GM12875 (cell line): ENCODE results near the gene KRT5.
A peak's percentile ranks its signal among the peaks of the same experiment; 100 is the strongest.

Source experiments
- H3K4me3 ChIP-seq: one replicate; pipeline ENCODE4 v1.5.1; 2011; ENCODE audit warnings: low read depth, low read length, control low read depth
- TF ChIP-seq, protein P1 (sequence below): IDR thresholded peaks from 2 replicates; pipeline ENCODE4 v1.5.1; 2011; ENCODE audit warnings: low read depth, mild to moderate bottlenecking, control low read depth, inconsistent platforms, low read length, moderate library complexity, borderline replicate concordance; ENCODE audit not compliant: insufficient read depth

Gene KRT5

DNA sequence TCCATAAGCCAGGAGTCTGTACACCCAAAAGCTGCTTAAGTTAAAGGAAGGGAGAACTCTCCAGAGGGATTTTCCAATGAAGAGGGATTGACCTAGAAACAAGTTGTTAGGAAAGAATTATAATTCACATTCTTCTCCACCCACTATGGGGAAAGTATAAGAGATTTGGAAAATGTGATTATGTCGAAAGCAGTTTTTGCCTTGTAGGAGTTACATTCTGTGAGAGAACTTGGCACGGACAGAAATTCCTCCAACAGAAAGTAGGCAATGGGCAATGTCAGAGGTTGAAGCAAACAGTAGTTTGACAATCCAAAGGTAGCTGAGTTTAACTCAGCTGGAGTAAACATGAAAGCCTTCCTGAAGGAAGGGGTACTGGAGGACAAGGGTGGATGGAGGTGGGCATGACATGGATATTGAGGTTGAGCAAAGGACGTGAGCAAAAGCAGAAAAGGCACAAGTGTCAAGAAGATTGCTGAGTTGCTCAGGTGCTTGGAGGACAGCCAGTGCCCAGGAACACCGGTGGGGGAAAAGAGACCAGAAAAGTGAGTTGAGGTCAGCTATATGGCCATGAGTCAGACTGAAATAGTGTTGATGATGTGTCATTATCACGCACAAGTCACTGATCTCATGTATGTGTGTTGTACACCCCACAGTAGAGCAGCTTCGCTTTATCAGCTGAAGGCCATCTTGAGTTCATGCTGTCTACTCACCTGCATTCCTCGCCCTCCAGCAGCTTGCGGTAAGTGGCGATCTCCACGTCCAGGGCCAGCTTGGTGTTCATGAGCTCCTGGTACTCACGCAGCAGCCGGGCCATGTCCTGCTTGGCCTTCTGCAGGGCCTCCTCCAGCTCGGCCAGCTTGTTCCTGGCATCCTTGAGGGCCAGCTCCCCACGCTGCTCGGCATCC, 4.0 kb downstream of the KRT5 start:
- TF ChIP-seq, protein P1, sequence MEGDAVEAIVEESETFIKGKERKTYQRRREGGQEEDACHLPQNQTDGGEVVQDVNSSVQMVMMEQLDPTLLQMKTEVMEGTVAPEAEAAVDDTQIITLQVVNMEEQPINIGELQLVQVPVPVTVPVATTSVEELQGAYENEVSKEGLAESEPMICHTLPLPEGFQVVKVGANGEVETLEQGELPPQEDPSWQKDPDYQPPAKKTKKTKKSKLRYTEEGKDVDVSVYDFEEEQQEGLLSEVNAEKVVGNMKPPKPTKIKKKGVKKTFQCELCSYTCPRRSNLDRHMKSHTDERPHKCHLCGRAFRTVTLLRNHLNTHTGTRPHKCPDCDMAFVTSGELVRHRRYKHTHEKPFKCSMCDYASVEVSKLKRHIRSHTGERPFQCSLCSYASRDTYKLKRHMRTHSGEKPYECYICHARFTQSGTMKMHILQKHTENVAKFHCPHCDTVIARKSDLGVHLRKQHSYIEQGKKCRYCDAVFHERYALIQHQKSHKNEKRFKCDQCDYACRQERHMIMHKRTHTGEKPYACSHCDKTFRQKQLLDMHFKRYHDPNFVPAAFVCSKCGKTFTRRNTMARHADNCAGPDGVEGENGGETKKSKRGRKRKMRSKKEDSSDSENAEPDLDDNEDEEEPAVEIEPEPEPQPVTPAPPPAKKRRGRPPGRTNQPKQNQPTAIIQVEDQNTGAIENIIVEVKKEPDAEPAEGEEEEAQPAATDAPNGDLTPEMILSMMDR, result no peak
- no peak overlapping the region for H3K4me3 ChIP-seq

DNA sequence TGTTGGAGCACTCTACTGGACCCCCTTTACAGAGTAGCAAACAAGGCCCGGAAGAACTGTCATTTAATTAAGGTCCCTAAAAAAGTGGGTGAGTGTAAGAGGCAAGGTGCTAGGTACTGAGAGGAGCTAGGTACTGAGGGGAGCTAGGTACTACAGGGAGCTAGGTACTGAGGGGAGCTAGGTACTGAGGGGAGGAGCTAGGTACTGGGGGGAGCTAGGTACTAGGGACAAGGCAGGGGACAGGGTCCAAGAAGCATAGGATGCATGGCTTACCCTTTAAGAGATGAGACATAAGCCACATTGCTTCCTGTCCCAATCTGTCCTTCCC, 4.9 kb downstream of the KRT5 start:
- no peak overlapping the region for H3K4me3 ChIP-seq
- TF ChIP-seq, protein P1, result no peak

DNA sequence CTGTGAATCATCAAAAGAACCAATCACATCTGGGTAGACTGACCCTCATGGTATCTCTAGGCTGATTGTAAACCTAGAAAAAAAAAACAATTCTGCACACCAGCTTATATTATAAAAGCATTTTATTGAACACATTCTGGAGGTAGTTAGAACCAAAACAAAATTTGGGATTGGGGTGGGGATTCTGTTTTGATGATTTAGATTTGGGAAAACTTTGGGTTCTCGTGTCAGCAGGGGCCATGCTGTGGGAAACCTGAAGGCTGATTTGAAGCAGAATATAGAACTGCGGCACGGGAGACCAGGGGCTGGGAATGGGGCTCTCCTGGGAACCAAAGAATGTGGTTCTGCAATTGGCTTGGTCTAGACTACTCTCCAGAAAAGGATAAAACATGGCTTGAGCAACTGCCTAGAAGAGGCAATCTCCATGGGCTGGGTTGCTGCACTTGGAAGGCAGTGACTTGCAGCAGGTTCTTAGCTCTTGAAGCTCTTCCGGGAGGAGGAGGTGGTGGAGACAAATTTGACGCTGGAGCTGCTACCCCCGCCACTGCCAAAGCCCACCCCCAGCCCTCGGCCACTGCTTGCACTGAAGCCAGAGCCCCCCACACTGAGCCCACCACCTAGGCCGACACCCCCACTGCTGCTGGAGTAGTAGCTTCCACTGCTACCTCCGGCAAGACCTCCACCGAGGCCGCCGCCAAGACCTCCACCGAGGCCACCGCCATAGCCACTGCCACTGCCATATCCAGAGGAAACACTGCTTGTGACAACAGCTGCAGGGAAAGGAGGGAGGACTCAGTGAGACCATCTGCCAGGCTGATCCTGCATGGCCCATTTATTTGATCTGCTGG, 5.5 kb downstream of the KRT5 start:
- H3K4me3 ChIP-seq, result no peak overlapping the region

DNA sequence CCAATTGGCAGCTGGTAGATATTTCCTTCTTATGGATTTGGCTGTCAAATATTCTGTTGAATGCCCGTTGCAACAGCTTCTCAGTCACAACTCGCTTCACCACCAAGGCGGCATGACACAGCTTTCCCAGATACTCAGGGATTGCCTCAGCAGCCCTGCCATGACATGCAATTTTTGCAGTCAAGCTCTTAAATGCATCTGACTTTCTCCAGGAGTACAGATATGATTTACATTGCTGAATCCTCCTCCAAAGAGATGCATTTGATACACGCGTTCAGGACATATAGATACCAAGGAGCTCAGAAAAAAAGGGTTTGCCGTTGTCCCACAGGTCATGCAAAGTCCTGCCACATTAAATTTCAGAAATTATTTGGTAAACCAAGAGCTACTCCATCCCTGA, 6.5 kb downstream of the KRT5 start:
- TF ChIP-seq, protein P1, result no peak
- H3K4me3 ChIP-seq, result no peak overlapping the region

More for the DNA sequence above, 5.5 kb downstream of the KRT5 start:
- TF ChIP-seq, protein P1, result no peak

DNA sequence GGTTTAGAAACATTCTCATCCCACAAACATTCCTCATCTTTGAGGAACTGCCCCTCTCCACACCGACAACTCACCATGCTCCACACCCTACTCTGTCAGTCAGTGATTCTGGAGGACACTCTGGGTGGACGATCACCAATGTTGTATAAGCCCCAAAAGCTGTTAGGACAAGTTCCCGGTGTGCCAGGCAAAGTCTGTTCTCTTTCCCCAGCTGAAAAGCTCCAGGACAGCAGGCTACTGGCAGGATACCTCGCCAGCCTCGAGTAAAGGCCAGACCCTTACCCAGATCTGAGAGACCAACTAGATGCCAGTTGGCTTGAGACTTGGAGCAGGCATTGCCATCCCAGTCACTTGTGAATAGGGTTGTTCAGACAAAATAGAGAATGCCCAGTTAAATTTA, 12.0 kb downstream of the KRT5 start:
- TF ChIP-seq, protein P1, result no peak
- H3K4me3 ChIP-seq, result no peak overlapping the region

DNA sequence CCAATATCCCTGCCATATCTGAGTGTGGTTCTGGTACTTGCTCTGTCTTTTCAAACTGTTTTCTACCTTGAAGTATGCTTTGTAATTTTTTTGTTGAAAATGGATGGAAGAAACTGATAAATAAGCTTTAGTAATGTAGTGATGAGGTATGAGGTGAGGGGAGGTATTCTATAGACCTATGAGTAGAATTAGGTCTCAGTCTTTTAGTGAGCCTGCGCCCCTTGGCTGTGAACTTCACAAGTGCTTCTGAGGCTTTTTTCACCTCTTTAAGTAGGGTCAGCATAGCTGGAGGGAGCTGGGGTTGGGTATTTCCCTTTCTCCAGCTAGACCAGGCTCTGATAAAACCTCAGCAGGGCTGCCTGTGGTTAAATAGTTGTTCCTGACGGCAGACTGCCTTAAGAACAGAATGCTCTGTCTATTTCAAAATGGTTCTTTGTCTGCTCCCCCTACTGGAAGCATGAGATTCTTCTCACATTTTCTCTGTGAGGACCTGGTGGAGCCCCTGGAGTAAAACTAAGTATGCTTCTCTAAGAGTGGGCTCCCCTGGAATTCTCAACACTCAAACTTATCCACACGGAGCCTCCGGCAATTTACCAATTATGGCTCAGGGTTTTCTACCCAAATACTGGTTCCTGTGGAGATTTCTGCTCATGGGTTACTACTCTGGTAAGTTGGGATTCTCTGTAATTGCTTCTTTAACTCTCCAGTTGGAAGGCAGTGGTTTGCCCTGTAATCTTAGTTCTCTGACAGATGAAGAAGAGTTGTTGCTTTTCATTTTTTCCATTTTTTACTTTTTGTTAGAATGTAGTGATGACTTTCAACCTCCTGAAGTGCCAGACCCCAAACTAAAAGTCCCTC, 13.1 kb downstream of the KRT5 start:
- TF ChIP-seq, protein P1, result peak; percentile 45; the same call in 1 of the 2 replicates
- no peak overlapping the region for H3K4me3 ChIP-seq
